Activated CD4-positive, alpha-beta T cell treated with anti-CD3 and anti-CD28 coated beads for 36 hours (primary cell): ENCODE results near the gene FAM216A. TPM values are rescaled to one million over a fixed set of nuclear protein-coding genes. Genes with fewer than 3 reads are reported as not detected.
"Not testable (repeated sequence)": the region's sequence is repeated elsewhere in the genome, so short reads cannot be mapped to it uniquely, and the experiment has no call there.

Experiments used
- ATAC-seq: fragments of 200-7000 bp; cut with Tn5 transposase; one replicate; pipeline ENCODE4 v1.10.0; 2021; ENCODE audit warnings: mild to moderate bottlenecking, moderate library complexity
- CTCF ChIA-PET: fragments of 350-600 bp; sonication (Branson Sonifier 250); formaldehyde crosslinking; loops from one replicate; lab custom pipeline; 2021; ENCODE audit warnings: antibody characterized with exemption; lab: Charles Lee
- POLR2A ChIA-PET: fragments of 350-600 bp; sonication (Branson Sonifier 250); formaldehyde crosslinking; loops from one replicate; lab custom pipeline; 2021; ENCODE audit warnings: antibody characterized with exemption, inconsistent platforms; lab: Charles Lee
- DNase-seq: peaks from one replicate; pipeline ENCODE4 v3.0.0-alpha.2; 2020
- H3K27ac Mint-ChIP-seq: one replicate; pipeline ENCODE4 v1.8.0; 2021; ENCODE audit warnings: mixed read lengths
- H3K27me3 Mint-ChIP-seq: one replicate; pipeline ENCODE4 v1.8.0; 2021; ENCODE audit warnings: mixed read lengths
- H3K36me3 Mint-ChIP-seq: one replicate; pipeline ENCODE4 v1.8.0; 2021; ENCODE audit warnings: low read depth, mixed read lengths
- H3K4me1 Mint-ChIP-seq: one replicate; pipeline ENCODE4 v1.8.0; 2021; ENCODE audit warnings: mixed read lengths
- H3K4me3 Mint-ChIP-seq: one replicate; pipeline ENCODE4 v1.8.0; 2021; ENCODE audit warnings: mild to moderate bottlenecking, moderate library complexity, mixed read lengths
- H3K9me3 Mint-ChIP-seq: one replicate; pipeline ENCODE4 v1.8.0; 2021; ENCODE audit warnings: low read depth, mixed read lengths
- intact Hi-C, 2 experiments: fragments of 100-400 bp; cut with DNase I in 1 of 2; cut with micrococcal nuclease in 1 of 2; formaldehyde crosslinking; loops; one replicate each; pipeline versions ENCODE4 v1.14.2 to v1.15.1; 2022 to 2024; cut with DNase I, micrococcal nuclease
- total RNA-seq, 2 experiments: library from RNA; stranded (reverse); gene quantifications; one replicate each; pipeline ENCODE4 v1.2.3, GENCODE V29; 2021

The FAM216A gene
- total RNA-seq: 10 to 100 TPM; 55.2 to 57.5 TPM

GRCh38 chr12:110468214-110469048 is at the start of gene FAM216A, which contains the start of gene GPN3:
TSS of gene FAM216A (plus strand) at chr12:110468845. CDS start at chr12:110468876, 31 bp downstream.
TSS of gene GPN3 (minus strand) at chr12:110468257. CDS start at chr12:110468203, 54 bp downstream.
- DNase-seq (peak; percentile 97), ATAC-seq (peak; percentile 78)
- H3K36me3 Mint-ChIP-seq: peaks cover 36% of the 10 kb centered on the region
- peaks cover 33% of the 10 kb centered on the region for H3K4me1 Mint-ChIP-seq
- no peaks in the 10 kb centered on the region for H3K9me3 Mint-ChIP-seq
- no peaks in the 10 kb centered on the region for H3K27me3 Mint-ChIP-seq
- H3K27ac Mint-ChIP-seq: peak within 1 kb of the TSS; percentile 98
- peak within 1 kb of the TSS; percentile 89 for H3K4me3 Mint-ChIP-seq
- ChIA-PET CTCF (interaction anchor here (0.6 to 4.2 kb wide), 28 partner anchors 9 to 402 kb away, joined by 3 to 43 read pairs (median 4); partner anchors contain the start of genes ARPC3, RAD9B, TCTN1 and VPS29), POLR2A (interaction anchor here (0.6 to 2.3 kb wide), 22 partner anchors 14 to 273 kb away, joined by 3 to 27 read pairs (median 3); partner anchors contain the start of genes ARPC3, RAD9B, TCTN1 and VPS29)
- intact Hi-C loops: loop anchor here (1.0 to 5.0 kb wide), 20 partner anchors 18 to 1544 kb away; partner anchors contain the start of genes ARPC3 (in 2 of the 2), ATP2A2 (in 2 of the 2), RAD9B (in 2 of the 2) and VPS29 (in 2 of the 2)

GRCh38 chr12:110420644-110421043 is 48.0 kb upstream of the FAM216A start:
- H3K36me3 Mint-ChIP-seq, H3K9me3 Mint-ChIP-seq, ATAC-seq, DNase-seq, H3K27me3 Mint-ChIP-seq, H3K4me1 Mint-ChIP-seq, H3K27ac Mint-ChIP-seq, intact Hi-C loops, H3K4me3 Mint-ChIP-seq: not testable (repeated sequence)
- CTCF ChIA-PET: interaction anchor here (0.7 to 2.5 kb wide), 3 partner anchors 11 to 384 kb away, joined by 3 to 19 read pairs (median 3); no protein-coding TSS in a partner anchor
- POLR2A ChIA-PET: interaction anchor here (0.6 to 0.7 kb wide), 2 partner anchors 295 to 1422 kb away, joined by 5 to 8 read pairs; no protein-coding TSS in a partner anchor

GRCh38 chr12:110421159-110421661 is 47.4 kb upstream of the FAM216A start:
- H3K36me3 Mint-ChIP-seq: no peaks in the 10 kb centered on the region
- DNase-seq: no peak
- H3K4me1 Mint-ChIP-seq: no peaks in the 10 kb centered on the region
- no peaks in the 10 kb centered on the region for H3K9me3 Mint-ChIP-seq
- intact Hi-C loops: no loop called here
- H3K27ac Mint-ChIP-seq: no peak overlapping the region
- ATAC-seq: no peak
- H3K4me3 Mint-ChIP-seq: no peak overlapping the region
- CTCF ChIA-PET: interaction anchor here (0.6 to 2.5 kb wide), 3 partner anchors 10 to 272 kb away, joined by 3 to 19 read pairs (median 5); no protein-coding TSS in a partner anchor
- POLR2A ChIA-PET: interaction anchor here (0.6 kb wide), 2 partner anchors 294 to 1381 kb away, joined by 8 read pairs; no protein-coding TSS in a partner anchor
- no peaks in the 10 kb centered on the region for H3K27me3 Mint-ChIP-seq

- Mint-ChIP-seq H3K4me3 (no peak overlapping the region), H3K27ac (no peak overlapping the region), H3K4me1 (no peaks in the 10 kb centered on the region), H3K27me3 (no peaks in the 10 kb centered on the region), H3K36me3 (no peaks in the 10 kb centered on the region), H3K9me3 (no peaks in the 10 kb centered on the region)
- intact Hi-C loops: no loop called here
- ATAC-seq (no peak), DNase-seq (no peak)
- ChIA-PET POLR2A (interaction anchor here (0.6 kb wide), 1 partner anchor 1381 kb away, joined by 8 read pairs; no protein-coding TSS in a partner anchor), CTCF (interaction anchor here (0.6 to 2.5 kb wide), 2 partner anchors 10 to 272 kb away, joined by 5 to 19 read pairs; no protein-coding TSS in a partner anchor)
Observed at GRCh38 chr12:110421701-110422100, 46.9 kb upstream of the FAM216A start.

- no peaks in the 10 kb centered on the region for H3K9me3 Mint-ChIP-seq
- ATAC-seq (no peak), DNase-seq (no peak)
- H3K4me3 Mint-ChIP-seq: no peak overlapping the region
- POLR2A ChIA-PET: no interaction called here
- H3K4me1 Mint-ChIP-seq: no peaks in the 10 kb centered on the region
- H3K27ac Mint-ChIP-seq: no peak overlapping the region
- intact Hi-C loops: no loop called here
- no peaks in the 10 kb centered on the region for H3K27me3 Mint-ChIP-seq
- H3K36me3 Mint-ChIP-seq: no peaks in the 10 kb centered on the region
- CTCF ChIA-PET: no interaction called here
Observed at GRCh38 chr12:110424237-110424636, 44.4 kb upstream of the FAM216A start.

GRCh38 chr12:110426406-110426805 is 42.2 kb upstream of the FAM216A start:
- Mint-ChIP-seq H3K4me3 (no peak overlapping the region), H3K9me3 (no peaks in the 10 kb centered on the region), H3K27me3 (no peaks in the 10 kb centered on the region), H3K4me1 (no peaks in the 10 kb centered on the region), H3K27ac (no peak overlapping the region), H3K36me3 (no peaks in the 10 kb centered on the region)
- CTCF ChIA-PET: interaction anchor here (1.0 kb wide), 1 partner anchor 76 kb away, joined by 3 read pairs; no protein-coding TSS in a partner anchor
- intact Hi-C loops: no loop called here
- POLR2A ChIA-PET: no interaction called here
- DNase-seq (no peak), ATAC-seq (no peak)

- H3K4me1 Mint-ChIP-seq, H3K9me3 Mint-ChIP-seq, POLR2A ChIA-PET, DNase-seq, intact Hi-C loops, ATAC-seq, H3K36me3 Mint-ChIP-seq, H3K27me3 Mint-ChIP-seq, H3K4me3 Mint-ChIP-seq, H3K27ac Mint-ChIP-seq, CTCF ChIA-PET: not testable (repeated sequence)
Observed at GRCh38 chr12:110429676-110430075, 39.0 kb upstream of the FAM216A start.

DNA sequence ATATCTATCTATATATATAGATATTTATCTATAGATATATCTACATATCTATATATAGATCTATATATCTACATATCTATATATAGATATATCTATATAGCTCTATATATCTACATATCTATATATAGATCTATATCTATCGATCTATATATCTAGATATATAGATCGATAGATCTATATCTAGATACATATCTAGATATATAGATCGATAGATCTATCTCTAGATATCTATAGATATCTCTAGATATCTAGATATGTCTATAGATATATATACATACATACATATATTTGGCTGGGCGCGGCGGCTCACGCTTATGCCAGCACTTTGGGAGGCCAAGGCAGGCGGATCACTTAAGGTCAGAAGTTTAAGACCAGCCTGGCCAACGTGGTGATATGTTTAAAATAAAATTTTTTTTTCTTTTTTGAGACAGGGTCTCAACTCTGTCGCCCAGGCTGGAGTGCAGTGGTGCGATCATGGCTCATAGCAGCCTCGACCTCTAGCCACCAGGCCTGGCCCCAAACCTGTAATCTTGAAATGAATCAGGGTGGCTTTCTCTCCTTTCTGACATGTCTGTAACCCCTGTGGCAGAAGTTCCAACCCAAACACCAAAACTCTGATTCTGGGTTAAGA is 36.6 kb upstream of the FAM216A start:
- Mint-ChIP-seq H3K36me3 (peaks cover 22% of the 10 kb centered on the region), H3K27ac (no peak overlapping the region), H3K4me3 (peak overlapping the region; percentile 93), H3K4me1 (peaks cover 11% of the 10 kb centered on the region), H3K27me3 (no peaks in the 10 kb centered on the region), H3K9me3 (no peaks in the 10 kb centered on the region)
- CTCF ChIA-PET: interaction anchor here (0.6 to 2.0 kb wide), 50 partner anchors 8 to 1996 kb away, joined by 3 to 48 read pairs (median 5); partner anchors contain the start of genes ANAPC7, ARPC3, FAM216A and GPN3
- POLR2A ChIA-PET: interaction anchor here (0.6 to 1.5 kb wide), 8 partner anchors 16 to 276 kb away, joined by 3 to 17 read pairs (median 6); partner anchors contain the start of genes ARPC3, FAM216A, GPN3 and RAD9B
- peak; percentile 45 for ATAC-seq
- peak; percentile 54 for DNase-seq
- intact Hi-C loops: loop anchor here (1.0 to 2.0 kb wide), 6 partner anchors 17 to 332 kb away; partner anchors contain the start of gene IFT81 (in 1 of the 2)

DNA sequence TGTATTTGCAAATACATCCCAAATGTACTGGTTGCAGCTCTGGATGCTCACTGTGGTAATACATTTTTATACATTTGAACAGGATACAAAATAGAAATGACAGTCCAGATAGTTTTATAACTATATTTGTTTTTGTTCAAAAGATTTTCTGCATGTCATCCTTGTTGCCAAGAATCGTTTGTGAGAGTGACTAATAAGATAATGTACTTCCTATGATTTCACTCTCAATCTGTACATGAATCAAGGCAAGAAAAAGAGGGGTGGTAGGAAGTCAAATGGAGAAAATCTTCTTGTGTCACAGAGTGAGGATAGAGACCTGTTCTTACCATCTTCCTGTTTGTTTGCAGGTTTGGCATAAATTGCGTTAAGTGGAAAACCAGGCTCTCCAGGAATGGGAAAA is 32.4 kb upstream of the FAM216A start:
- Mint-ChIP-seq H3K4me1 (peaks cover 13% of the 10 kb centered on the region), H3K27ac (peak overlapping the region; percentile 55), H3K27me3 (no peaks in the 10 kb centered on the region), H3K9me3 (no peaks in the 10 kb centered on the region), H3K36me3 (peaks cover 41% of the 10 kb centered on the region), H3K4me3 (no peak overlapping the region)
- ATAC-seq (no peak), DNase-seq (no peak)
- intact Hi-C loops: no loop called here
- POLR2A ChIA-PET: no interaction called here
- CTCF ChIA-PET: no interaction called here

DNA sequence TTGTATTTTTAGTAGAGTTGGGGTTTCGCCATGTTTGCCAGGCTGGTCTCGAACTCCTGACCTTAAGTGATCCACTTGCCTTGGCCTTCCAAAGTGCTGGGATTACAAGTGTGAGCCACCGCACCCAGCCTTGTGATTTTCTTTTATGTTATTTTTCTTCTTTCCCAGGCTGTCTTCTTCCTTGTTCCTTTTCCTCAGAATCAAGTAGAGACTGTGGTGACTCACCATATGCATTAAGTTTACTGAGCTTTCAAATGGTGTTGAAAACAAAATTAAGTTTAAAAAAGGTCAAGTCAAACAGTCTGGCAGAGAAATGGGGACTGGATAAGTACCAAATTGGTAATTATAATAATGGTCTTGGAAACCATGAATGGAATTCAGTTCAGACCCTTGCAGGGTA is 24.2 kb upstream of the FAM216A start:
- Mint-ChIP-seq H3K27ac (no peak overlapping the region), H3K9me3 (no peaks in the 10 kb centered on the region), H3K36me3 (peaks cover 34% of the 10 kb centered on the region), H3K4me3 (no peak overlapping the region), H3K27me3 (no peaks in the 10 kb centered on the region), H3K4me1 (peaks cover 35% of the 10 kb centered on the region)
- ChIA-PET CTCF (interaction anchor here (1.8 kb wide), 1 partner anchor 13 kb away, joined by 7 read pairs; no protein-coding TSS in a partner anchor), POLR2A (no interaction called here)
- DNase-seq (no peak), ATAC-seq (no peak)
- intact Hi-C loops: no loop called here
